Astrocyte (in vitro differentiated cells and primary cell): Measurements from ENCODE around the gene HBZ. TPM values are rescaled to one million over a fixed set of nuclear protein-coding genes. Genes with fewer than 3 reads are reported as not detected.
"Not testable (repeated sequence)": the region's sequence is repeated elsewhere in the genome, so short reads cannot be mapped to it uniquely, and the experiment has no call there.

Experiments used
- DNase-seq: peaks from one replicate; pipeline ENCODE4 v3.0.0-alpha.2; 2010; ENCODE audit warnings: low read depth
- FAIRE-seq: peaks from 2 replicates; lab custom pipeline; 2011; peaks lifted over from hg19 to GRCh38; lab: Jason Lieb, UNC
- H2AFZ ChIP-seq: 2 replicates; pipeline ENCODE4 v1.6.0; 2012; ENCODE audit warnings: low read depth, low read length, inconsistent platforms
- H3K27ac ChIP-seq: 2 replicates; pipeline ENCODE4 v1.5.1; 2011; ENCODE audit warnings: low read depth, low read length, inconsistent platforms
- H3K27me3 ChIP-seq: 2 replicates; pipeline ENCODE4 v1.6.0; 2011; ENCODE audit warnings: low read length, inconsistent platforms; ENCODE audit not compliant: insufficient read depth
- H3K36me3 ChIP-seq: 2 replicates; pipeline ENCODE4 v1.5.1; 2011; ENCODE audit warnings: low read length, inconsistent platforms; ENCODE audit not compliant: insufficient read depth
- H3K4me1 ChIP-seq: 2 replicates; pipeline ENCODE4 v1.5.1; 2011; ENCODE audit warnings: low read length, inconsistent platforms; ENCODE audit not compliant: insufficient read depth
- H3K4me2 ChIP-seq: 2 replicates; pipeline ENCODE4 v1.6.0; 2012; ENCODE audit warnings: low read length, inconsistent platforms
- H3K4me3 ChIP-seq: 2 replicates; pipeline ENCODE4 v1.5.1; 2011; ENCODE audit warnings: low read depth, mild to moderate bottlenecking, low read length, inconsistent platforms; ENCODE audit not compliant: insufficient read depth
- H3K79me2 ChIP-seq: 2 replicates; pipeline ENCODE4 v1.6.0; 2012; ENCODE audit warnings: mild to moderate bottlenecking, low read length, inconsistent platforms; ENCODE audit not compliant: insufficient read depth
- H3K9ac ChIP-seq: 2 replicates; pipeline ENCODE4 v1.6.0; 2012; ENCODE audit warnings: mild to moderate bottlenecking, low read length, inconsistent platforms
- H3K9me3 ChIP-seq: 2 replicates; pipeline ENCODE4 v1.5.1; 2012; ENCODE audit warnings: low read depth, mild to moderate bottlenecking, low read length, inconsistent platforms; ENCODE audit not compliant: insufficient read depth
- H4K20me1 ChIP-seq: 2 replicates; pipeline ENCODE4 v1.6.0; 2012; ENCODE audit warnings: low read length, inconsistent platforms; ENCODE audit not compliant: insufficient read depth
- H3K27ac Mint-ChIP-seq: one replicate; pipeline ENCODE4 v1.8.0; 2021; ENCODE audit warnings: mild to moderate bottlenecking, mixed read lengths; ENCODE audit not compliant: unreplicated experiment
- H3K27me3 Mint-ChIP-seq: one replicate; pipeline ENCODE4 v1.8.0; 2021; ENCODE audit warnings: low read depth, mixed read lengths; ENCODE audit not compliant: unreplicated experiment
- H3K36me3 Mint-ChIP-seq: one replicate; pipeline ENCODE4 v1.8.0; 2021; ENCODE audit warnings: low read depth, mixed read lengths; ENCODE audit not compliant: unreplicated experiment
- H3K4me1 Mint-ChIP-seq: one replicate; pipeline ENCODE4 v1.8.0; 2021; ENCODE audit warnings: low read depth, mixed read lengths; ENCODE audit not compliant: unreplicated experiment
- H3K4me3 Mint-ChIP-seq: one replicate; pipeline ENCODE4 v1.8.0; 2021; ENCODE audit warnings: mild to moderate bottlenecking, moderate library complexity, mixed read lengths; ENCODE audit not compliant: unreplicated experiment
- H3K9me3 Mint-ChIP-seq: one replicate; pipeline ENCODE4 v1.8.0; 2021; ENCODE audit warnings: mild to moderate bottlenecking, mixed read lengths; ENCODE audit not compliant: unreplicated experiment
- CTCF ChIP-seq: IDR thresholded peaks from 2 replicates; pipeline ENCODE4 v1.5.1; 2011; ENCODE audit warnings: low read depth, mild to moderate bottlenecking, inconsistent platforms, low read length, moderate library complexity; ENCODE audit not compliant: insufficient read depth
- EZH2 ChIP-seq: IDR thresholded peaks from 2 replicates; pipeline ENCODE4 v1.6.1; 2012; ENCODE audit warnings: mild to moderate bottlenecking, low read length, inconsistent platforms; ENCODE audit not compliant: insufficient read depth
- total RNA-seq: library from RNA; stranded (reverse); gene quantifications from 2 replicates; pipeline ENCODE4 v1.2.1, GENCODE V29; 2021

The HBZ gene
- total RNA-seq, 1 donor from 2014 or later: not detected

DNA sequence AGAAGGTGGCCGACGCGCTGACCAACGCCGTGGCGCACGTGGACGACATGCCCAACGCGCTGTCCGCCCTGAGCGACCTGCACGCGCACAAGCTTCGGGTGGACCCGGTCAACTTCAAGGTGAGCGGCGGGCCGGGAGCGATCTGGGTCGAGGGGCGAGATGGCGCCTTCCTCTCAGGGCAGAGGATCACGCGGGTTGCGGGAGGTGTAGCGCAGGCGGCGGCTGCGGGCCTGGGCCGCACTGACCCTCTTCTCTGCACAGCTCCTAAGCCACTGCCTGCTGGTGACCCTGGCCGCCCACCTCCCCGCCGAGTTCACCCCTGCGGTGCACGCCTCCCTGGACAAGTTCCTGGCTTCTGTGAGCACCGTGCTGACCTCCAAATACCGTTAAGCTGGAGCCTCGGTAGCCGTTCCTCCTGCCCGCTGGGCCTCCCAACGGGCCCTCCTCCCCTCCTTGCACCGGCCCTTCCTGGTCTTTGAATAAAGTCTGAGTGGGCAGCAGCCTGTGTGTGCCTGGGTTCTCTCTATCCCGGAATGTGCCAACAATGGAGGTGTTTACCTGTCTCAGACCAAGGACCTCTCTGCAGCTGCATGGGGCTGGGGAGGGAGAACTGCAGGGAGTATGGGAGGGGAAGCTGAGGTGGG, 20.9 kb downstream of the HBZ start:
- not testable (repeated sequence) for H3K36me3 ChIP-seq, H3K4me1 Mint-ChIP-seq, FAIRE-seq, H3K27ac Mint-ChIP-seq, H2AFZ ChIP-seq, H3K9me3 Mint-ChIP-seq, H3K9me3 ChIP-seq, H3K4me3 ChIP-seq, H3K4me3 Mint-ChIP-seq, H3K4me1 ChIP-seq, H3K79me2 ChIP-seq, H3K36me3 Mint-ChIP-seq, H3K27ac ChIP-seq, DNase-seq, H3K9ac ChIP-seq, H3K4me2 ChIP-seq
- peaks cover 22% of the 10 kb centered on the region for H4K20me1 ChIP-seq
- peaks cover 55% of the 10 kb centered on the region for H3K27me3 Mint-ChIP-seq
- peaks cover 35% of the 10 kb centered on the region for H3K27me3 ChIP-seq

- FAIRE-seq, H3K4me2 ChIP-seq, H3K27ac ChIP-seq, H3K9ac ChIP-seq, H3K27ac Mint-ChIP-seq, H3K4me1 ChIP-seq, H3K36me3 Mint-ChIP-seq, H3K4me3 ChIP-seq, H3K4me1 Mint-ChIP-seq, DNase-seq, H3K9me3 ChIP-seq, H3K4me3 Mint-ChIP-seq, H3K36me3 ChIP-seq, H3K9me3 Mint-ChIP-seq, H3K79me2 ChIP-seq, H2AFZ ChIP-seq: not testable (repeated sequence)
- Histone ChIP-seq H4K20me1 (peaks cover 22% of the 10 kb centered on the region), H3K27me3 (peaks cover 34% of the 10 kb centered on the region)
- H3K27me3 Mint-ChIP-seq: peaks cover 50% of the 10 kb centered on the region
Observed at GRCh38 chr16:173928-174769, 21.7 kb downstream of the HBZ start.

- Mint-ChIP-seq H3K9me3 (peaks cover 3% of the 10 kb centered on the region), H3K4me1 (no peaks in the 10 kb centered on the region), H3K36me3 (peaks cover 2% of the 10 kb centered on the region), H3K27ac (no peak overlapping the region), H3K27me3 (peaks cover 50% of the 10 kb centered on the region), H3K4me3 (peak overlapping the region; percentile 57)
- Histone ChIP-seq H3K4me2 (no peak overlapping the region), H3K36me3 (no peaks in the 10 kb centered on the region), H2AFZ (no peak overlapping the region), H3K79me2 (no peaks in the 10 kb centered on the region), H4K20me1 (peaks cover 22% of the 10 kb centered on the region), H3K27me3 (peaks cover 42% of the 10 kb centered on the region), H3K4me1 (no peaks in the 10 kb centered on the region), H3K9me3 (no peaks in the 10 kb centered on the region), H3K4me3 (no peak overlapping the region), H3K9ac (no peak overlapping the region), H3K27ac (no peak overlapping the region)
- no peak for TF ChIP-seq EZH2
- no peak for TF ChIP-seq CTCF
- no peak for DNase-seq
- no peak for FAIRE-seq
Observed at GRCh38 chr16:175011-175949, 22.8 kb downstream of the HBZ start.

GRCh38 chr16:176006-176405, 23.6 kb downstream of the HBZ start:
- not testable (repeated sequence) for H3K9me3 ChIP-seq, H3K27ac ChIP-seq, FAIRE-seq, H3K4me1 Mint-ChIP-seq, H3K4me2 ChIP-seq, H3K36me3 ChIP-seq, H3K79me2 ChIP-seq, H2AFZ ChIP-seq, H3K27ac Mint-ChIP-seq, H3K4me1 ChIP-seq, H3K9ac ChIP-seq, H3K9me3 Mint-ChIP-seq, DNase-seq, H3K4me3 ChIP-seq, H3K36me3 Mint-ChIP-seq, H3K4me3 Mint-ChIP-seq
- Histone ChIP-seq H4K20me1 (peaks cover 24% of the 10 kb centered on the region), H3K27me3 (peaks cover 38% of the 10 kb centered on the region)
- peaks cover 46% of the 10 kb centered on the region for H3K27me3 Mint-ChIP-seq
